Activated T-helper 2 cell treated with anti-CD3 and anti-CD28 coated beads, Interferon-gamma antibody, Interleukin-2, Interleukin-4, amounts not matched to agents 10 μg/mL and 5 μg/mL and 100 μg/mL, durations not matched to agents 14 hours and 24 hours and 36 hours (primary cell): ENCODE measurements around the gene MIA. TPM values are rescaled to one million over a fixed set of nuclear protein-coding genes. Genes with fewer than 3 reads are reported as not detected.
A peak's percentile ranks its signal among the peaks of the same experiment; 100 is the strongest.
"Not testable (repeated sequence)": the region's sequence is repeated elsewhere in the genome, so short reads cannot be mapped to it uniquely, and the experiment has no call there.

Source experiments
- DNase-seq: peaks from one replicate; pipeline ENCODE4 v3.0.0; 2021; ENCODE audit warnings: low spot score
- H3K27ac Mint-ChIP-seq: one replicate; pipeline ENCODE4 v1.8.0; 2021; ENCODE audit warnings: mixed read lengths
- H3K27me3 Mint-ChIP-seq: one replicate; pipeline ENCODE4 v1.8.0; 2021; ENCODE audit warnings: low read depth, mixed read lengths
- H3K36me3 Mint-ChIP-seq: one replicate; pipeline ENCODE4 v1.8.0; 2021; ENCODE audit warnings: low read depth, mixed read lengths
- H3K4me1 Mint-ChIP-seq: one replicate; pipeline ENCODE4 v1.8.0; 2021; ENCODE audit warnings: low read depth, mixed read lengths
- H3K4me3 Mint-ChIP-seq: one replicate; pipeline ENCODE4 v1.8.0; 2021; ENCODE audit warnings: low read depth, mild to moderate bottlenecking, moderate library complexity, mixed read lengths
- H3K9me3 Mint-ChIP-seq: one replicate; pipeline ENCODE4 v1.8.0; 2021; ENCODE audit warnings: mixed read lengths
- intact Hi-C: fragments of 100-400 bp; cut with micrococcal nuclease; formaldehyde crosslinking; loops from one replicate; pipeline ENCODE4 v1.15.1; 2023
- total RNA-seq: library from RNA; stranded (reverse); gene quantifications from 2 replicates; pipeline ENCODE4 v1.2.3, GENCODE V29; 2022

MIA gene
- total RNA-seq, 1 donor from 2014 or later = not detected

- H3K27ac Mint-ChIP-seq, H3K9me3 Mint-ChIP-seq, H3K27me3 Mint-ChIP-seq, intact Hi-C loops, H3K36me3 Mint-ChIP-seq, H3K4me3 Mint-ChIP-seq: not testable (repeated sequence)
- DNase-seq = peak; percentile 55
- H3K4me1 Mint-ChIP-seq = peaks cover 12% of the 10 kb centered on the region
These were observed 51.5 kb downstream of the MIA start for GRCh38 chr19:40826699-40827385.

Other genes with a start within 250 kb of the MIA start
- gene SHKBP1, start 198.6 kb upstream of the MIA start, total RNA-seq = 125 and 136 TPM in 2 replicates
- gene LTBP4, start 174.2 kb upstream of the MIA start, total RNA-seq = 101 and 104 TPM in 2 replicates
- gene NUMBL, start 84.9 kb upstream of the MIA start, total RNA-seq = 18.0 and 27.0 TPM in 2 replicates
- 33.5 and 36.7 TPM in 2 replicates for gene COQ8B, start 58.6 kb upstream of the MIA start, total RNA-seq
- gene ITPKC, start 58.4 kb upstream of the MIA start, total RNA-seq = 7.4 and 8.4 TPM in 2 replicates
- 13.2 and 14.2 TPM in 2 replicates for gene ACTMAP, start 25.0 kb upstream of the MIA start, total RNA-seq
- 257 and 267 TPM in 2 replicates for gene SNRPA, start 24.3 kb upstream of the MIA start, total RNA-seq
- 50.1 and 50.4 TPM in 2 replicates for gene RAB4B, start 2.7 kb downstream of the MIA start, total RNA-seq
- gene EGLN2, start 23.7 kb downstream of the MIA start, total RNA-seq = 98.5 and 104 TPM in 2 replicates
- not detected in 2 replicates for gene CYP2A6, start 74.9 kb downstream of the MIA start, total RNA-seq
- not detected in 2 replicates for gene CYP2A7, start 106.7 kb downstream of the MIA start, total RNA-seq
- not detected in 2 replicates for gene CYP2B6, start 215.8 kb downstream of the MIA start, total RNA-seq